Endothelial cell of umbilical vein (primary cell): ENCODE data around the gene IBSP. TPM values are rescaled to one million over a fixed set of nuclear protein-coding genes. Genes with fewer than 3 reads are reported as not detected.

Experiments used
- BruUV-seq: library from RNA; stranded (reverse); fragments of 400-500 nt; replicated peaks from 2 replicates; lab custom pipeline; 2021; lab: Mats Ljungman, UMichigan
- CTCF ChIA-PET: fragments of 300-600, 350-600 bp; sonication (Branson Sonifier 250); formaldehyde crosslinking; loops from one replicate; lab custom pipeline; 2021; ENCODE audit warnings: antibody characterized with exemption, inconsistent platforms; lab: Charles Lee
- POLR2A ChIA-PET: fragments of 300-600, 350-600 bp; sonication (Branson Sonifier 250); formaldehyde crosslinking; loops from one replicate; lab custom pipeline; 2021; ENCODE audit warnings: antibody characterized with exemption, inconsistent platforms; lab: Charles Lee
- DNase-seq: peaks from one replicate; pipeline ENCODE4 v3.0.0-alpha.2; 2011; ENCODE audit warnings: low read depth, low spot score
- FAIRE-seq: peaks from 2 replicates; lab custom pipeline; 2011; peaks lifted over from hg19 to GRCh38; lab: Jason Lieb, UNC
- H2AFZ ChIP-seq: 2 replicates; pipeline ENCODE4 v1.6.0; 2012; ENCODE audit warnings: low read depth, low read length, control low read depth, inconsistent platforms
- H3K27ac ChIP-seq: 2 replicates; pipeline ENCODE4 v1.5.1; 2011; ENCODE audit warnings: low read depth, mild to moderate bottlenecking, control low read depth, low read length, moderate library complexity; ENCODE audit not compliant: insufficient read depth
- H3K27me3 ChIP-seq, 2 experiments: 2 replicates each; pipeline versions ENCODE4 v1.6.0 to v1.6.1; 2011; ENCODE audit warnings: low read length in 2 of 2, mixed read lengths in 1 of 2; ENCODE audit not compliant: control insufficient read depth in 2 of 2, insufficient read depth in 2 of 2
- H3K36me3 ChIP-seq, 2 experiments: 2 replicates in 1 of 2; 3 replicates in 1 of 2; pipeline ENCODE4 v1.5.1; 2011; ENCODE audit warnings: low read length in 2 of 2, mild to moderate bottlenecking in 1 of 2, moderate library complexity in 1 of 2; ENCODE audit not compliant: control insufficient read depth in 2 of 2, insufficient read depth in 2 of 2; ENCODE audit errors: extremely low read depth in 1 of 2
- H3K4me1 ChIP-seq: 3 replicates; pipeline ENCODE4 v1.5.1; 2011; ENCODE audit warnings: mild to moderate bottlenecking, low read length; ENCODE audit not compliant: control insufficient read depth, insufficient read depth; ENCODE audit errors: extremely low read depth
- H3K4me2 ChIP-seq: 2 replicates; pipeline ENCODE4 v1.6.1; 2011; ENCODE audit warnings: low read length, control low read depth, mixed read lengths; ENCODE audit not compliant: insufficient read depth
- H3K4me3 ChIP-seq, 3 experiments: fragments of 200-600 bp in 1 of 3; sonication (generic), shearing (Covaris generic) in 1 of 3; replicated peaks in 1 of 3; 2 replicates each; pipeline ENCODE4 v1.5.1; 2011 to 2016; ENCODE audit warnings: control low read depth in 3 of 3, low read length in 3 of 3, mild to moderate bottlenecking in 2 of 3, inconsistent platforms in 1 of 3, low read depth in 1 of 3, moderate library complexity in 1 of 3; ENCODE audit not compliant: insufficient read depth in 1 of 3
- H3K79me2 ChIP-seq: 2 replicates; pipeline ENCODE4 v1.6.0; 2012; ENCODE audit warnings: low read length, inconsistent platforms; ENCODE audit not compliant: control insufficient read depth, insufficient read depth
- H3K9ac ChIP-seq: replicated peaks from 2 replicates; pipeline ENCODE3; 2011; ENCODE audit warnings: low read length, control low read depth; ENCODE audit not compliant: insufficient read depth; ENCODE audit errors: extremely low read depth
- H3K9me1 ChIP-seq: replicated peaks from 3 replicates; pipeline ENCODE4 v1.6.0; 2011; ENCODE audit warnings: mild to moderate bottlenecking, low read length; ENCODE audit not compliant: control insufficient read depth, insufficient read depth; ENCODE audit errors: extremely low read depth
- H3K9me3 ChIP-seq: replicated peaks from 2 replicates; pipeline ENCODE4 v1.5.1; 2012; ENCODE audit warnings: low read length, inconsistent platforms; ENCODE audit not compliant: control insufficient read depth, insufficient read depth
- H4K20me1 ChIP-seq: replicated peaks from 2 replicates; pipeline ENCODE3; 2011; ENCODE audit warnings: mild to moderate bottlenecking, low read length; ENCODE audit not compliant: control insufficient read depth, insufficient read depth; ENCODE audit errors: extremely low read depth
- EZH2 ChIP-seq: IDR thresholded peaks from 2 replicates; pipeline ENCODE4 v1.6.1; 2012; ENCODE audit warnings: borderline replicate concordance, low read depth, mild to moderate bottlenecking, moderate library complexity, low read length, inconsistent platforms; ENCODE audit not compliant: severe bottlenecking
- FOS ChIP-seq: IDR thresholded peaks from 2 replicates; pipeline ENCODE4 v1.6.1; 2011; ENCODE audit warnings: mild to moderate bottlenecking, low read length, moderate library complexity, borderline replicate concordance; ENCODE audit not compliant: insufficient read depth
- GATA2 ChIP-seq: IDR thresholded peaks from 2 replicates; pipeline ENCODE4 v1.7.0; 2011; ENCODE audit warnings: low read depth, mild to moderate bottlenecking, moderate library complexity, mixed read lengths, low read length; ENCODE audit not compliant: insufficient read length, insufficient read depth
- JUN ChIP-seq: IDR thresholded peaks from 2 replicates; pipeline ENCODE4 v1.6.1; 2011; ENCODE audit warnings: borderline replicate concordance, low read depth; ENCODE audit not compliant: insufficient read length, insufficient read depth
- MAX ChIP-seq: IDR thresholded peaks from 2 replicates; pipeline ENCODE4 v1.6.1; 2011; ENCODE audit not compliant: insufficient read depth, insufficient read length
- MYC ChIP-seq: IDR thresholded peaks from one replicate; pipeline ENCODE4 v1.6.1; 2011; ENCODE audit warnings: mild to moderate bottlenecking, low read depth, low read length
- POLR2A ChIP-seq: IDR thresholded peaks from 2 replicates; pipeline ENCODE4 v1.6.1; 2012; ENCODE audit warnings: low read depth, mild to moderate bottlenecking, control low read depth, low read length
- POLR2AphosphoS5 ChIP-seq: IDR thresholded peaks from 2 replicates; pipeline ENCODE4 v1.6.1; 2012; ENCODE audit warnings: low read depth, mild to moderate bottlenecking, control low read depth, low read length, moderate library complexity; ENCODE audit not compliant: insufficient read depth
- dilution Hi-C: fragments of 300-500 bp; cut with MboI; formaldehyde crosslinking; loops from one replicate; pipeline ENCODE4 v1.15.0; 2019; ENCODE audit warnings: low sequenced_read_pairs; ENCODE audit not compliant: extremely low pct_ligation_motif_present
- intact Hi-C: fragments of 100-400 bp; cut with micrococcal nuclease; formaldehyde crosslinking; loops from one replicate; pipeline ENCODE4 v1.10.0; 2022
- polyA plus RNA-seq, 4 experiments: library from polyadenylated mRNA; depleted of rRNA in 3 of 4; stranded (reverse) in 3 of 4; unstranded in 1 of 4; fragments of >200 nt; gene quantifications; 2 replicates each; pipeline versions ENCODE4 v1.2.1 to v1.2.3, GENCODE V29; 2011 to 2012; ENCODE audit warnings: missing spikeins in 1 of 4
- total RNA-seq: library from RNA; stranded (reverse); gene quantifications from 2 replicates; pipeline ENCODE4 v1.2.3, GENCODE V29; 2021
- TF ChIP-seq, protein P1 (sequence below), 2 donors: IDR thresholded peaks; 1 replicate in 1 of 2; 2 replicates in 1 of 2; pipeline ENCODE4 v1.5.1; 2011; ENCODE audit warnings: low read length in 2 of 2, mild to moderate bottlenecking in 2 of 2, moderate library complexity in 2 of 2, control low read depth in 1 of 2, inconsistent platforms in 1 of 2, low read depth in 1 of 2; ENCODE audit not compliant: insufficient read depth in 1 of 2; ENCODE audit errors: extremely low read depth in 1 of 2

Gene IBSP
- total and polyA plus RNA-seq, 2 donors (not counting 3 experiments of a cell fraction or from before 2014, with no cell fraction given) = not detected

GRCh38 chr4:87848622-87849351 lies 49.4 kb downstream of the IBSP start:
- Histone ChIP-seq H3K27me3 (no peaks in the 10 kb centered on the region), H3K4me3 (no peak overlapping the region), H3K27ac (no peak overlapping the region), H3K9me1 (no peaks in the 10 kb centered on the region), H2AFZ (peak overlapping the region; percentile 68), H3K9ac (no peak overlapping the region), H3K9me3 (no peaks in the 10 kb centered on the region), H3K36me3 (no peaks in the 10 kb centered on the region), H3K79me2 (no peaks in the 10 kb centered on the region), H4K20me1 (no peaks in the 10 kb centered on the region), H3K4me2 (peak overlapping the region; percentile 19), H3K4me1 (peaks cover 6% of the 10 kb centered on the region)
- no TSS peak for BruUV-seq
- dilution Hi-C loops (no loop called here), intact Hi-C loops (loop anchor here (1.0 to 5.0 kb wide), 3 partner anchors 169 to 491 kb away; no protein-coding TSS in a partner anchor)
- ChIA-PET POLR2A (interaction anchor here (0.7 kb wide), 1 partner anchor 169 kb away, joined by 3 read pairs; no protein-coding TSS in a partner anchor), CTCF (interaction anchor here (0.6 to 12.0 kb wide), 30 partner anchors 10 to 699 kb away, joined by 3 to 412 read pairs (median 4); partner anchors contain the start of genes HSD17B11 and SPP1)
- peak; percentile 88 for FAIRE-seq
- TF ChIP-seq, protein P1, sequence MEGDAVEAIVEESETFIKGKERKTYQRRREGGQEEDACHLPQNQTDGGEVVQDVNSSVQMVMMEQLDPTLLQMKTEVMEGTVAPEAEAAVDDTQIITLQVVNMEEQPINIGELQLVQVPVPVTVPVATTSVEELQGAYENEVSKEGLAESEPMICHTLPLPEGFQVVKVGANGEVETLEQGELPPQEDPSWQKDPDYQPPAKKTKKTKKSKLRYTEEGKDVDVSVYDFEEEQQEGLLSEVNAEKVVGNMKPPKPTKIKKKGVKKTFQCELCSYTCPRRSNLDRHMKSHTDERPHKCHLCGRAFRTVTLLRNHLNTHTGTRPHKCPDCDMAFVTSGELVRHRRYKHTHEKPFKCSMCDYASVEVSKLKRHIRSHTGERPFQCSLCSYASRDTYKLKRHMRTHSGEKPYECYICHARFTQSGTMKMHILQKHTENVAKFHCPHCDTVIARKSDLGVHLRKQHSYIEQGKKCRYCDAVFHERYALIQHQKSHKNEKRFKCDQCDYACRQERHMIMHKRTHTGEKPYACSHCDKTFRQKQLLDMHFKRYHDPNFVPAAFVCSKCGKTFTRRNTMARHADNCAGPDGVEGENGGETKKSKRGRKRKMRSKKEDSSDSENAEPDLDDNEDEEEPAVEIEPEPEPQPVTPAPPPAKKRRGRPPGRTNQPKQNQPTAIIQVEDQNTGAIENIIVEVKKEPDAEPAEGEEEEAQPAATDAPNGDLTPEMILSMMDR (IDR thresholded peaks at IDR 0.05; ENCODE audit: extremely low read depth in 1 of 2, insufficient read depth in 1 of 2, low read depth in 1 of 2, low read length in 2 of 2) = peak; percentile 49 to 66
- no peak for TF ChIP-seq POLR2AphosphoS5
- DNase-seq = peak; percentile 55

DNA sequence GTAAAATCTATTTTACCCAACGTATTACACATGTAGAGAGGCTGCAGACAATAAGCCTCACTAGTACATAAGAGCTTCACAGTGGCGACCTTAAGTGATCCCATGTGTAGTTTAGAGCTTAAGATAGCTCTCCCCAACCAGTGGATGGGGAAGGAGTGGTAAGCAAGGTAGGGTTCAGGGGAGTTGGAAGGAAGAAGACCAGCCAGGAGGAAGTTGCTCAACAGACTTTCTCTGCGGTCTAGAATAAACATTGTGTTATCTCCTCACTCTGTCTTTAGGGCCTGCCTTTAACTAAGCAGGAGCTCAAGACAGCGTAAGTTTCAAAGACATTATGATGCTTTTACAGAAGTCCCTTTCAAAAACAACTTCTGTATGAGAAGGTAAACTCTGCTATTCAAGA lies 50.3 kb downstream of the IBSP start:
- POLR2A ChIA-PET = no interaction called here

More for the DNA sequence above, 50.3 kb downstream of the IBSP start:
- H3K4me2 ChIP-seq = no peak overlapping the region
- no peak for FAIRE-seq
- dilution Hi-C loops = no loop called here
- H3K27ac ChIP-seq = no peak overlapping the region
- H4K20me1 ChIP-seq = no peaks in the 10 kb centered on the region
- intact Hi-C loops = loop anchor here (1.0 to 10.0 kb wide), 4 partner anchors 170 to 665 kb away; no protein-coding TSS in a partner anchor
- BruUV-seq = no TSS peak
- no peak overlapping the region for H2AFZ ChIP-seq
- CTCF ChIA-PET = interaction anchor here (0.7 to 12.0 kb wide), 28 partner anchors 11 to 580 kb away, joined by 3 to 412 read pairs (median 5); partner anchors contain the start of genes HSD17B11 and SPP1
- no peaks in the 10 kb centered on the region for H3K9me3 ChIP-seq
- no peaks in the 10 kb centered on the region for H3K27me3 ChIP-seq
- no peak for DNase-seq
- H3K36me3 ChIP-seq = no peaks in the 10 kb centered on the region
- TF ChIP-seq POLR2AphosphoS5 = no peak
- TF ChIP-seq MYC = no peak
- TF ChIP-seq GATA2 = no peak
- TF ChIP-seq, protein P1 (IDR thresholded peaks at IDR 0.05; ENCODE audit: extremely low read depth in 1 of 2, insufficient read depth in 1 of 2, low read depth in 1 of 2, low read length in 2 of 2) = no peak
- no peak for TF ChIP-seq FOS
- no peak for TF ChIP-seq MAX
- no peak for TF ChIP-seq JUN
- no peak for TF ChIP-seq POLR2A
- no peak for TF ChIP-seq EZH2
- H3K9ac ChIP-seq = no peak overlapping the region
- no peaks in the 10 kb centered on the region for H3K9me1 ChIP-seq
- H3K79me2 ChIP-seq = no peaks in the 10 kb centered on the region
- H3K4me3 ChIP-seq = no peak overlapping the region
- no peaks in the 10 kb centered on the region for H3K4me1 ChIP-seq
